Measurements from ENCODE around the gene TNFAIP6.
"Not testable (repeated sequence)": the region's sequence is repeated elsewhere in the genome, so short reads cannot be mapped to it uniquely, and the experiment has no call there.

TNFAIP6 gene

GRCh38 chr2:151337643-151338042, 19.7 kb upstream of the TNFAIP6 start:
- peaks cover 0 to 2% (median 0%) of the 10 kb centered on the region in 5 donors for H3K9me3 ChIP-seq (ENCODE audit: control insufficient read depth in 5 of 5, low read length in 5 of 5)
- no peak overlapping the region for H3K4me3 ChIP-seq (ENCODE audit: low read depth in 1 of 5, low read length in 5 of 5)
- no peaks in the 10 kb centered on the region for H3K27me3 ChIP-seq (ENCODE audit: control insufficient read depth in 5 of 5, insufficient read depth in 4 of 5, low read length in 5 of 5)
- H3K9ac ChIP-seq (ENCODE audit: low read length in 5 of 5): no peak overlapping the region
- H3K27ac ChIP-seq (ENCODE audit: low read depth, low read length): no peak overlapping the region
- peaks cover 0 to 6% (median 2%) of the 10 kb centered on the region in 5 donors for H3K4me1 ChIP-seq (ENCODE audit: control insufficient read depth in 5 of 5, insufficient read depth in 5 of 5, low read length in 5 of 5)
- H3K36me3 ChIP-seq (ENCODE audit: control insufficient read depth in 5 of 5, insufficient read depth in 5 of 5, low read length in 5 of 5): no peaks in the 10 kb centered on the region

- Histone ChIP-seq H3K36me3 (ENCODE audit: control insufficient read depth in 5 of 5, insufficient read depth in 5 of 5, low read length in 5 of 5) (no peaks in the 10 kb centered on the region), H3K27me3 (ENCODE audit: control insufficient read depth in 5 of 5, insufficient read depth in 4 of 5, low read length in 5 of 5) (no peaks in the 10 kb centered on the region), H3K9ac (ENCODE audit: low read length in 5 of 5) (no peak overlapping the region), H3K4me3 (ENCODE audit: low read depth in 1 of 5, low read length in 5 of 5) (no peak overlapping the region), H3K27ac (ENCODE audit: low read depth, low read length) (no peak overlapping the region), H3K4me1 (ENCODE audit: control insufficient read depth in 5 of 5, insufficient read depth in 5 of 5, low read length in 5 of 5) (peaks cover 0 to 6% (median 2%) of the 10 kb centered on the region in 5 donors), H3K9me3 (ENCODE audit: control insufficient read depth in 5 of 5, low read length in 5 of 5) (peaks cover 0 to 2% (median 0%) of the 10 kb centered on the region in 5 donors)
Measured at GRCh38 chr2:151338115-151338514, 19.3 kb upstream of the TNFAIP6 start.

GRCh38 chr2:151343073-151343472, 14.3 kb upstream of the TNFAIP6 start:
- no peak overlapping the region for H3K4me3 ChIP-seq (ENCODE audit: low read depth in 1 of 5, low read length in 5 of 5)
- H3K9me3 ChIP-seq (ENCODE audit: control insufficient read depth in 5 of 5, low read length in 5 of 5): peaks cover 0 to 4% (median 0%) of the 10 kb centered on the region in 5 donors

GRCh38 chr2:151344191-151344590, 13.2 kb upstream of the TNFAIP6 start:
- H3K27ac ChIP-seq (ENCODE audit: low read depth, low read length); H3K9ac ChIP-seq (ENCODE audit: low read length in 5 of 5); H3K4me3 ChIP-seq (ENCODE audit: low read depth in 1 of 5, low read length in 5 of 5); H3K9me3 ChIP-seq (ENCODE audit: control insufficient read depth in 5 of 5, low read length in 5 of 5); H3K4me1 ChIP-seq (ENCODE audit: control insufficient read depth in 5 of 5, insufficient read depth in 5 of 5, low read length in 5 of 5); H3K27me3 ChIP-seq (ENCODE audit: control insufficient read depth in 5 of 5, insufficient read depth in 4 of 5, low read length in 5 of 5); H3K36me3 ChIP-seq (ENCODE audit: control insufficient read depth in 5 of 5, insufficient read depth in 5 of 5, low read length in 5 of 5): not testable (repeated sequence)

More at GRCh38 chr2:151343073-151343472, 14.3 kb upstream of the TNFAIP6 start:
- Histone ChIP-seq H3K27me3 (ENCODE audit: control insufficient read depth in 5 of 5, insufficient read depth in 4 of 5, low read length in 5 of 5) (no peaks in the 10 kb centered on the region), H3K27ac (ENCODE audit: low read depth, low read length) (no peak overlapping the region), H3K4me1 (ENCODE audit: control insufficient read depth in 5 of 5, insufficient read depth in 5 of 5, low read length in 5 of 5) (no peaks in the 10 kb centered on the region), H3K9ac (ENCODE audit: low read length in 5 of 5) (no peak overlapping the region), H3K36me3 (ENCODE audit: control insufficient read depth in 5 of 5, insufficient read depth in 5 of 5, low read length in 5 of 5) (no peaks in the 10 kb centered on the region)

- no peak overlapping the region for H3K4me3 ChIP-seq (ENCODE audit: low read depth in 1 of 5, low read length in 5 of 5)
- H3K9ac ChIP-seq (ENCODE audit: low read length in 5 of 5): no peak overlapping the region
- H3K27ac ChIP-seq (ENCODE audit: low read depth, low read length): no peak overlapping the region
- H3K36me3 ChIP-seq (ENCODE audit: control insufficient read depth in 5 of 5, insufficient read depth in 5 of 5, low read length in 5 of 5): no peaks in the 10 kb centered on the region
- H3K27me3 ChIP-seq (ENCODE audit: control insufficient read depth in 5 of 5, insufficient read depth in 4 of 5, low read length in 5 of 5): no peaks in the 10 kb centered on the region
- H3K9me3 ChIP-seq (ENCODE audit: control insufficient read depth in 5 of 5, low read length in 5 of 5): peaks cover 0 to 4% (median 0%) of the 10 kb centered on the region in 5 donors
- H3K4me1 ChIP-seq (ENCODE audit: control insufficient read depth in 5 of 5, insufficient read depth in 5 of 5, low read length in 5 of 5): no peaks in the 10 kb centered on the region
Measured at GRCh38 chr2:151344906-151345305, 12.5 kb upstream of the TNFAIP6 start.

GRCh38 chr2:151347294-151347693, 10.1 kb upstream of the TNFAIP6 start:
- no peak overlapping the region for H3K27ac ChIP-seq (ENCODE audit: low read depth, low read length)
- H3K36me3 ChIP-seq (ENCODE audit: control insufficient read depth in 5 of 5, insufficient read depth in 5 of 5, low read length in 5 of 5): no peaks in the 10 kb centered on the region
- no peaks in the 10 kb centered on the region for H3K27me3 ChIP-seq (ENCODE audit: control insufficient read depth in 5 of 5, insufficient read depth in 4 of 5, low read length in 5 of 5)

GRCh38 chr2:151347906-151348305, 9.5 kb upstream of the TNFAIP6 start:
- peaks cover 0 to 4% (median 0%) of the 10 kb centered on the region in 5 donors for H3K9me3 ChIP-seq (ENCODE audit: control insufficient read depth in 5 of 5, low read length in 5 of 5)
- no peaks in the 10 kb centered on the region for H3K4me1 ChIP-seq (ENCODE audit: control insufficient read depth in 5 of 5, insufficient read depth in 5 of 5, low read length in 5 of 5)
- no peaks in the 10 kb centered on the region for H3K27me3 ChIP-seq (ENCODE audit: control insufficient read depth in 5 of 5, insufficient read depth in 4 of 5, low read length in 5 of 5)
- no peak overlapping the region for H3K4me3 ChIP-seq (ENCODE audit: low read depth in 1 of 5, low read length in 5 of 5)
- no peaks in the 10 kb centered on the region for H3K36me3 ChIP-seq (ENCODE audit: control insufficient read depth in 5 of 5, insufficient read depth in 5 of 5, low read length in 5 of 5)
- no peak overlapping the region for H3K9ac ChIP-seq (ENCODE audit: low read length in 5 of 5)
- no peak overlapping the region for H3K27ac ChIP-seq (ENCODE audit: low read depth, low read length)

More at GRCh38 chr2:151347294-151347693, 10.1 kb upstream of the TNFAIP6 start:
- H3K9me3 ChIP-seq (ENCODE audit: control insufficient read depth in 5 of 5, low read length in 5 of 5): peaks cover 0 to 4% (median 0%) of the 10 kb centered on the region in 5 donors
- no peak overlapping the region for H3K9ac ChIP-seq (ENCODE audit: low read length in 5 of 5)
- H3K4me1 ChIP-seq (ENCODE audit: control insufficient read depth in 5 of 5, insufficient read depth in 5 of 5, low read length in 5 of 5): no peaks in the 10 kb centered on the region
- H3K4me3 ChIP-seq (ENCODE audit: low read depth in 1 of 5, low read length in 5 of 5): no peak overlapping the region

- Histone ChIP-seq H3K4me3 (ENCODE audit: low read depth in 1 of 5, low read length in 5 of 5) (no peak overlapping the region), H3K4me1 (ENCODE audit: control insufficient read depth in 5 of 5, insufficient read depth in 5 of 5, low read length in 5 of 5) (no peaks in the 10 kb centered on the region), H3K27ac (ENCODE audit: low read depth, low read length) (no peak overlapping the region), H3K9me3 (ENCODE audit: control insufficient read depth in 5 of 5, low read length in 5 of 5) (no peaks in the 10 kb centered on the region), H3K36me3 (ENCODE audit: control insufficient read depth in 5 of 5, insufficient read depth in 5 of 5, low read length in 5 of 5) (no peaks in the 10 kb centered on the region), H3K27me3 (ENCODE audit: control insufficient read depth in 5 of 5, insufficient read depth in 4 of 5, low read length in 5 of 5) (no peaks in the 10 kb centered on the region), H3K9ac (ENCODE audit: low read length in 5 of 5) (no peak overlapping the region)
Measured at GRCh38 chr2:151350579-151351195, 6.7 kb upstream of the TNFAIP6 start.

GRCh38 chr2:151353995-151354394, 3.4 kb upstream of the TNFAIP6 start:
- no peak overlapping the region for H3K4me3 ChIP-seq (ENCODE audit: low read depth in 1 of 5, low read length in 5 of 5)
- H3K9ac ChIP-seq (ENCODE audit: low read length in 5 of 5): no peak overlapping the region
- H3K27ac ChIP-seq (ENCODE audit: low read depth, low read length): no peak overlapping the region
- H3K9me3 ChIP-seq (ENCODE audit: control insufficient read depth in 5 of 5, low read length in 5 of 5): no peaks in the 10 kb centered on the region
- H3K36me3 ChIP-seq (ENCODE audit: control insufficient read depth in 5 of 5, insufficient read depth in 5 of 5, low read length in 5 of 5): no peaks in the 10 kb centered on the region
- no peaks in the 10 kb centered on the region for H3K27me3 ChIP-seq (ENCODE audit: control insufficient read depth in 5 of 5, insufficient read depth in 4 of 5, low read length in 5 of 5)
- H3K4me1 ChIP-seq (ENCODE audit: control insufficient read depth in 5 of 5, insufficient read depth in 5 of 5, low read length in 5 of 5): peaks cover 0 to 10% (median 0%) of the 10 kb centered on the region in 5 donors

GRCh38 chr2:151354807-151355206, 2.6 kb upstream of the TNFAIP6 start:
- Histone ChIP-seq H3K9me3 (ENCODE audit: control insufficient read depth in 5 of 5, low read length in 5 of 5) (no peaks in the 10 kb centered on the region), H3K36me3 (ENCODE audit: control insufficient read depth in 5 of 5, insufficient read depth in 5 of 5, low read length in 5 of 5) (no peaks in the 10 kb centered on the region), H3K4me1 (ENCODE audit: control insufficient read depth in 5 of 5, insufficient read depth in 5 of 5, low read length in 5 of 5) (peaks cover 0 to 10% (median 0%) of the 10 kb centered on the region in 5 donors), H3K27me3 (ENCODE audit: control insufficient read depth in 5 of 5, insufficient read depth in 4 of 5, low read length in 5 of 5) (no peaks in the 10 kb centered on the region), H3K9ac (ENCODE audit: low read length in 5 of 5) (no peak overlapping the region), H3K27ac (ENCODE audit: low read depth, low read length) (no peak overlapping the region), H3K4me3 (ENCODE audit: low read depth in 1 of 5, low read length in 5 of 5) (no peak overlapping the region)

All from subcutaneous abdominal adipose tissue (tissue), 5 donors.